ENCODE measurements around the gene SLCO3A1. TPM values are rescaled to one million over a fixed set of nuclear protein-coding genes. Genes with fewer than 3 reads are reported as not detected.

Gene SLCO3A1
- total RNA-seq, 1 experiment from 2014 or later = 9.1 TPM

DNA sequence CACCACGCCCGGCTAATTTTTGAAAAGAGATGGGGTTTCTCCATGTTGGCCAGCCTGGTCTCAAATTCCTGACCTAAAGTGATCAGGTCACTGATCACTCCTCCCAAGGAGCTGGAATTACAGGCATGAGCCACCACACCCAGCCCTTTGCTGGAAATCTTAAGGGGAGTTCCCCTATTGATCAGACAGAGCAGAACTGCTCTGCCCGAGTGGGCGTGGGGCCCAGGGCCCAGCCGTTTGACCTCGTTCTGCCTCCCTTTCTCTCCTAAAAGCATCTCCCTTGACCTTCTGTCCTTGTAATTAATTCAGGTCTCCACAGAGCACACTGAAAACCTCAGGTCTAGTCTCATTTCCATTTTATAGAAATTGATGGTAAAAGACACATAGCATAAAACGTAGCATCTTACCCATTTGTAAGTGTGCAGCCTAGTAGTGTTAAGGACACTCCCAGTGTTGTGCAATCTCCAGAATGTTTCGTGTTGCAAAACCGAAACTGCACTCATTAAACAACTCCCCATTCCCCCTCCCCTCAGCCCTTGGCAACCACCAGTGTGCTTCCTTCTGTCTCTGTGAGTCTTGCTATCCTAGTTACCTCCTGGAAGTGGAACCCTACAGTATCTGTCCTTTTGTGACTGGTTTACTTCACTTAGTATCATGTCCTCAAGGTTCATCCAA lies 89.3 kb downstream of the SLCO3A1 start:
- no peak for TF ChIP-seq KAT7 (CRISPR knock-in tag; IDR thresholded peaks at IDR 0.05; ENCODE audit: borderline replicate concordance)
- no peak for TF ChIP-seq RELA (CRISPR knock-in tag; IDR thresholded peaks at IDR 0.05; ENCODE audit: borderline replicate concordance)
- TF ChIP-seq, protein P1, sequence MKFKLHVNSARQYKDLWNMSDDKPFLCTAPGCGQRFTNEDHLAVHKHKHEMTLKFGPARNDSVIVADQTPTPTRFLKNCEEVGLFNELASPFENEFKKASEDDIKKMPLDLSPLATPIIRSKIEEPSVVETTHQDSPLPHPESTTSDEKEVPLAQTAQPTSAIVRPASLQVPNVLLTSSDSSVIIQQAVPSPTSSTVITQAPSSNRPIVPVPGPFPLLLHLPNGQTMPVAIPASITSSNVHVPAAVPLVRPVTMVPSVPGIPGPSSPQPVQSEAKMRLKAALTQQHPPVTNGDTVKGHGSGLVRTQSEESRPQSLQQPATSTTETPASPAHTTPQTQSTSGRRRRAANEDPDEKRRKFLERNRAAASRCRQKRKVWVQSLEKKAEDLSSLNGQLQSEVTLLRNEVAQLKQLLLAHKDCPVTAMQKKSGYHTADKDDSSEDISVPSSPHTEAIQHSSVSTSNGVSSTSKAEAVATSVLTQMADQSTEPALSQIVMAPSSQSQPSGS (CRISPR knock-in tag; IDR thresholded peaks at IDR 0.05; ENCODE audit: borderline replicate concordance, low read depth) = no peak
- no peak for TF ChIP-seq NR2C2 (CRISPR knock-in tag; IDR thresholded peaks at IDR 0.05)
- no peak for TF ChIP-seq ZNF232 (CRISPR knock-in tag; IDR thresholded peaks at IDR 0.05)
- TF ChIP-seq, protein P2, sequence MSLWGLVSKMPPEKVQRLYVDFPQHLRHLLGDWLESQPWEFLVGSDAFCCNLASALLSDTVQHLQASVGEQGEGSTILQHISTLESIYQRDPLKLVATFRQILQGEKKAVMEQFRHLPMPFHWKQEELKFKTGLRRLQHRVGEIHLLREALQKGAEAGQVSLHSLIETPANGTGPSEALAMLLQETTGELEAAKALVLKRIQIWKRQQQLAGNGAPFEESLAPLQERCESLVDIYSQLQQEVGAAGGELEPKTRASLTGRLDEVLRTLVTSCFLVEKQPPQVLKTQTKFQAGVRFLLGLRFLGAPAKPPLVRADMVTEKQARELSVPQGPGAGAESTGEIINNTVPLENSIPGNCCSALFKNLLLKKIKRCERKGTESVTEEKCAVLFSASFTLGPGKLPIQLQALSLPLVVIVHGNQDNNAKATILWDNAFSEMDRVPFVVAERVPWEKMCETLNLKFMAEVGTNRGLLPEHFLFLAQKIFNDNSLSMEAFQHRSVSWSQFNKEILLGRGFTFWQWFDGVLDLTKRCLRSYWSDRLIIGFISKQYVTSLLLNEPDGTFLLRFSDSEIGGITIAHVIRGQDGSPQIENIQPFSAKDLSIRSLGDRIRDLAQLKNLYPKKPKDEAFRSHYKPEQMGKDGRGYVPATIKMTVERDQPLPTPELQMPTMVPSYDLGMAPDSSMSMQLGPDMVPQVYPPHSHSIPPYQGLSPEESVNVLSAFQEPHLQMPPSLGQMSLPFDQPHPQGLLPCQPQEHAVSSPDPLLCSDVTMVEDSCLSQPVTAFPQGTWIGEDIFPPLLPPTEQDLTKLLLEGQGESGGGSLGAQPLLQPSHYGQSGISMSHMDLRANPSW (CRISPR knock-in tag; conservative IDR thresholded peaks at IDR 0.05; ENCODE audit: low read depth) = no peak
- TF ChIP-seq ZNF416 (CRISPR knock-in tag; IDR thresholded peaks at IDR 0.05) = no peak
- TF ChIP-seq, protein P3, sequence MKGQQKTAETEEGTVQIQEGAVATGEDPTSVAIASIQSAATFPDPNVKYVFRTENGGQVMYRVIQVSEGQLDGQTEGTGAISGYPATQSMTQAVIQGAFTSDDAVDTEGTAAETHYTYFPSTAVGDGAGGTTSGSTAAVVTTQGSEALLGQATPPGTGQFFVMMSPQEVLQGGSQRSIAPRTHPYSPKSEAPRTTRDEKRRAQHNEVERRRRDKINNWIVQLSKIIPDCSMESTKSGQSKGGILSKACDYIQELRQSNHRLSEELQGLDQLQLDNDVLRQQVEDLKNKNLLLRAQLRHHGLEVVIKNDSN (CRISPR knock-in tag; IDR thresholded peaks at IDR 0.05) = no peak
- TF ChIP-seq, protein P4, sequence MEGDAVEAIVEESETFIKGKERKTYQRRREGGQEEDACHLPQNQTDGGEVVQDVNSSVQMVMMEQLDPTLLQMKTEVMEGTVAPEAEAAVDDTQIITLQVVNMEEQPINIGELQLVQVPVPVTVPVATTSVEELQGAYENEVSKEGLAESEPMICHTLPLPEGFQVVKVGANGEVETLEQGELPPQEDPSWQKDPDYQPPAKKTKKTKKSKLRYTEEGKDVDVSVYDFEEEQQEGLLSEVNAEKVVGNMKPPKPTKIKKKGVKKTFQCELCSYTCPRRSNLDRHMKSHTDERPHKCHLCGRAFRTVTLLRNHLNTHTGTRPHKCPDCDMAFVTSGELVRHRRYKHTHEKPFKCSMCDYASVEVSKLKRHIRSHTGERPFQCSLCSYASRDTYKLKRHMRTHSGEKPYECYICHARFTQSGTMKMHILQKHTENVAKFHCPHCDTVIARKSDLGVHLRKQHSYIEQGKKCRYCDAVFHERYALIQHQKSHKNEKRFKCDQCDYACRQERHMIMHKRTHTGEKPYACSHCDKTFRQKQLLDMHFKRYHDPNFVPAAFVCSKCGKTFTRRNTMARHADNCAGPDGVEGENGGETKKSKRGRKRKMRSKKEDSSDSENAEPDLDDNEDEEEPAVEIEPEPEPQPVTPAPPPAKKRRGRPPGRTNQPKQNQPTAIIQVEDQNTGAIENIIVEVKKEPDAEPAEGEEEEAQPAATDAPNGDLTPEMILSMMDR (IDR thresholded peaks at IDR 0.05) = no peak
- ATAC-seq (no peak), DNase-seq (ENCODE audit: low spot score) (no peak)
- Mint-ChIP-seq H3K27ac (no peak overlapping the region), H3K4me1 (peaks cover 57% of the 10 kb centered on the region), H3K36me3 (0 out of 2 replicates have a peak, but pooled peaks cover 4% of the 10 kb centered on the region), H3K4me3 (no peak overlapping the region), H3K9me3 (peaks cover 8% of the 10 kb centered on the region), H3K27me3 (ENCODE audit: low read depth) (no peaks in the 10 kb centered on the region)
- ChIA-PET CTCF (interaction anchor here (1.3 to 2.5 kb wide), 2 partner anchors 14 to 89 kb away, joined by 3 to 10 read pairs; partner anchors contain the start of gene SLCO3A1), POLR2A (no interaction called here)

DNA sequence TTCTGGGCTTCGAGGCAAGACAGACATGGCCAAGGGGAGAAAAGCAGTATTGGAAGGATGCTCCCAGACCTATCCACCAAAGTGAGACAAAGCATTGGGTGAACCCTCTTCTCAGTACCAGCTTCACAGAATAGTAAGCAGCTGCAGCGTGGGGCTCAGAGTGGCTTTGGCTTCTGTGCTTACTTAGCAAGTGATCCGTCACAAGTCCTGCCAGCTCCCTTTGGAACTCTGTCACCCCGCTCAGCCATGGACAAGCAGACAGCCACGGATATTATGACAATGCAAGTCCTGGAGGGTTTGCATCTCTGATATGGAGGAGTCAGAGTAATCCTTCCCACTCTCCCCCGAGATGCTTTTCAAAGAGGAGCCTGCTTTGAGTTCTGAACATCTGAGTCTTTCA lies 90.8 kb downstream of the SLCO3A1 start:
- ChIA-PET POLR2A (no interaction called here), CTCF (no interaction called here)
- TF ChIP-seq, protein P5, sequence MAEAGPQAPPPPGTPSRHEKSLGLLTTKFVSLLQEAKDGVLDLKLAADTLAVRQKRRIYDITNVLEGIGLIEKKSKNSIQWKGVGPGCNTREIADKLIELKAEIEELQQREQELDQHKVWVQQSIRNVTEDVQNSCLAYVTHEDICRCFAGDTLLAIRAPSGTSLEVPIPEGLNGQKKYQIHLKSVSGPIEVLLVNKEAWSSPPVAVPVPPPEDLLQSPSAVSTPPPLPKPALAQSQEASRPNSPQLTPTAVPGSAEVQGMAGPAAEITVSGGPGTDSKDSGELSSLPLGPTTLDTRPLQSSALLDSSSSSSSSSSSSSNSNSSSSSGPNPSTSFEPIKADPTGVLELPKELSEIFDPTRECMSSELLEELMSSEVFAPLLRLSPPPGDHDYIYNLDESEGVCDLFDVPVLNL (CRISPR knock-in tag; IDR thresholded peaks at IDR 0.05; ENCODE audit: borderline replicate concordance, low read depth) = no peak
- TF ChIP-seq TCF7 (CRISPR knock-in tag; IDR thresholded peaks at IDR 0.05; ENCODE audit: low read depth) = no peak
- no peak for TF ChIP-seq FOXP1 (CRISPR knock-in tag; IDR thresholded peaks at IDR 0.05; ENCODE audit: borderline replicate concordance)
- H3K36me3 Mint-ChIP-seq = 0 out of 2 replicates have a peak, but pooled peaks cover 4% of the 10 kb centered on the region
- no peak for ATAC-seq
- DNase-seq (ENCODE audit: low spot score) = no peak
- no peak overlapping the region for H3K27ac Mint-ChIP-seq
- H3K9me3 Mint-ChIP-seq = peaks cover 5% of the 10 kb centered on the region
- H3K4me3 Mint-ChIP-seq = no peak overlapping the region
- peaks cover 66% of the 10 kb centered on the region for H3K4me1 Mint-ChIP-seq
- no peaks in the 10 kb centered on the region for H3K27me3 Mint-ChIP-seq (ENCODE audit: low read depth)

DNA sequence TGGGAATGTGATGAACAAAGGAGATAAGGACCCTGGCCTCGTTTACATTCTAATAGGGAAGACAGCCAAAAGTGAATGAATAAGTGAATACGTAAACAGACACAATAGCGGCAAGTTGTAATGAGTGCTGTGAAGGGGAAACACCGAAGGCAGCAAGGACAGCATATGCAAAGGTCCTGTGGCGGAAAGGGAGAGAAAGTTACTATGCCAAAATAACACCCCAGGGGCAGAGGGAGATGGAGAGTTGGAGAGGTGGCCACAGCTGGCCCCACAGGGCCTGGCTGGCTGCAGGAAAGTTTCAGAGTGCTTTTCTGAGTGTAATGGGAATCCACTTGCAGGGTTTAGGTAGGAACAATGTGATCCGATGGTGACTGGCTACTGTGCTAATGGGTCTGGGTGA lies 91.9 kb downstream of the SLCO3A1 start:
- ATAC-seq (no peak), DNase-seq (ENCODE audit: low spot score) (no peak)
- Mint-ChIP-seq H3K4me3 (no peak overlapping the region), H3K36me3 (0 out of 2 replicates have a peak, but pooled peaks cover 4% of the 10 kb centered on the region), H3K27ac (no peak overlapping the region), H3K4me1 (peaks cover 64% of the 10 kb centered on the region), H3K27me3 (ENCODE audit: low read depth) (no peaks in the 10 kb centered on the region), H3K9me3 (peaks cover 5% of the 10 kb centered on the region)
- TF ChIP-seq ZNF317 (CRISPR knock-in tag; IDR thresholded peaks at IDR 0.05; ENCODE audit: borderline replicate concordance, low read depth) (no peak), GTF2I (CRISPR knock-in tag; conservative IDR thresholded peaks at IDR 0.05) (peak; percentile 84)
- ChIA-PET CTCF (no interaction called here), POLR2A (no interaction called here)
